Gastroesophageal sphincter (tissue), 3 donors: ENCODE results near the gene EFTUD2.

ENCODE experiments used
- CTCF ChIP-seq, 4 experiments: fragments of 200-600 bp in 2 of 4; fragments of 450-650 bp in 2 of 4; sonication (generic) in 1 of 4; IDR thresholded peaks; one replicate each; pipeline ENCODE4 v1.5.1; 2017 to 2019; ENCODE audit warnings: antibody characterized with exemption in 4 of 4, mild to moderate bottlenecking in 2 of 4, moderate library complexity in 2 of 4
- POLR2A ChIP-seq, 2 donors: fragments of 450-650 bp; IDR thresholded peaks; one replicate each; pipeline ENCODE4 v1.6.1; 2017; ENCODE audit warnings: antibody characterized with exemption in 2 of 2, mild to moderate bottlenecking in 2 of 2, moderate library complexity in 1 of 2
- POLR2AphosphoS5 ChIP-seq: sonication (generic); formaldehyde crosslinking; IDR thresholded peaks from one replicate; pipeline ENCODE4 v1.6.1; 2017; ENCODE audit warnings: antibody characterized with exemption

- TF ChIP-seq CTCF (IDR thresholded peaks at IDR 0.05) = no peak
- TF ChIP-seq POLR2AphosphoS5 = no peak
- TF ChIP-seq POLR2A (IDR thresholded peaks at IDR 0.05) = no peak
Measured at GRCh38 chr17:44927696-44928095, 28.5 kb upstream of the EFTUD2 start.
